ENCODE data around the gene MAN1C1.
"Not testable (repeated sequence)": the region's sequence is repeated elsewhere in the genome, so short reads cannot be mapped to it uniquely, and the experiment has no call there.

The MAN1C1 gene

DNA sequence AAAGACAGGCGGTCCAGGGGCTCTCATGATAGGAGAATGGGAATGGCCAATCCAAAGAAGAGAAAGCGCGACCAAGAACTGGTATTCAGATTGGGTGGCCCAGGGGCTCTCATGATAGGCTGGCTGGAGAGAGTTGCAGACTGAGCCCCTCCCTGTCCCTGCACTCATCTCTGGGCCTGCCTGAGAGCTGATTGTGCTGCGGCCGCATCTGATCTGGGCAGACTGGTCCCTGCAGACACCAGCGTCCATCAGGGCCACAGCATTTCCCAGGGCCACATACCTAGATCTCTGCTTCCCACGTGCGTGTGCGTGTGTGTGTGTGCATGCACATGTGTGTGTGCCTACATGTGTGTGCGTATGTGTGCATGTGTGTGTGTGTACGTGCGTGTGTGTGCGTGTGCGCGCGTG is 30.4 kb upstream of the MAN1C1 start:
- H3K9ac ChIP-seq (ENCODE audit: low read depth, low read length): no peak overlapping the region
- H2AFZ ChIP-seq (ENCODE audit: low read depth, low read length): no peak overlapping the region
- DNase-seq: no peak
- H3K36me3 ChIP-seq (ENCODE audit: insufficient read depth, low read length): no peaks in the 10 kb centered on the region
- no peaks in the 10 kb centered on the region for H3K9me3 ChIP-seq (ENCODE audit: insufficient read depth, low read length, severe bottlenecking)
- no peak overlapping the region for H3K4me3 ChIP-seq (ENCODE audit: low read depth in 1 of 2, low read length in 2 of 2)
- no peak for TF ChIP-seq EZH2 (IDR thresholded peaks at IDR 0.05; ENCODE audit: borderline replicate concordance, low read depth, low read length, severe bottlenecking)
- TF ChIP-seq, protein P1, sequence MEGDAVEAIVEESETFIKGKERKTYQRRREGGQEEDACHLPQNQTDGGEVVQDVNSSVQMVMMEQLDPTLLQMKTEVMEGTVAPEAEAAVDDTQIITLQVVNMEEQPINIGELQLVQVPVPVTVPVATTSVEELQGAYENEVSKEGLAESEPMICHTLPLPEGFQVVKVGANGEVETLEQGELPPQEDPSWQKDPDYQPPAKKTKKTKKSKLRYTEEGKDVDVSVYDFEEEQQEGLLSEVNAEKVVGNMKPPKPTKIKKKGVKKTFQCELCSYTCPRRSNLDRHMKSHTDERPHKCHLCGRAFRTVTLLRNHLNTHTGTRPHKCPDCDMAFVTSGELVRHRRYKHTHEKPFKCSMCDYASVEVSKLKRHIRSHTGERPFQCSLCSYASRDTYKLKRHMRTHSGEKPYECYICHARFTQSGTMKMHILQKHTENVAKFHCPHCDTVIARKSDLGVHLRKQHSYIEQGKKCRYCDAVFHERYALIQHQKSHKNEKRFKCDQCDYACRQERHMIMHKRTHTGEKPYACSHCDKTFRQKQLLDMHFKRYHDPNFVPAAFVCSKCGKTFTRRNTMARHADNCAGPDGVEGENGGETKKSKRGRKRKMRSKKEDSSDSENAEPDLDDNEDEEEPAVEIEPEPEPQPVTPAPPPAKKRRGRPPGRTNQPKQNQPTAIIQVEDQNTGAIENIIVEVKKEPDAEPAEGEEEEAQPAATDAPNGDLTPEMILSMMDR (IDR thresholded peaks at IDR 0.05; ENCODE audit: borderline replicate concordance, extremely low read depth, low read length, poor library complexity, severe bottlenecking): no peak
- ATAC-seq (ENCODE audit: insufficient read depth, low read depth): no peak
- H3K27ac ChIP-seq (ENCODE audit: low read length): no peak overlapping the region
- H3K4me1 ChIP-seq (ENCODE audit: insufficient read depth, low read length): no peaks in the 10 kb centered on the region; the same call in 1 of the 2 replicates
- H3K4me2 ChIP-seq (ENCODE audit: insufficient read depth, low read length): no peak overlapping the region
- no peaks in the 10 kb centered on the region; the same call in 1 of the 2 replicates for H4K20me1 ChIP-seq (ENCODE audit: insufficient read depth, low read length)
- no peaks in the 10 kb centered on the region for H3K27me3 ChIP-seq (ENCODE audit: insufficient read depth, low read length, poor library complexity)
- no peaks in the 10 kb centered on the region for H3K79me2 ChIP-seq (ENCODE audit: insufficient read depth, low read length)

DNA sequence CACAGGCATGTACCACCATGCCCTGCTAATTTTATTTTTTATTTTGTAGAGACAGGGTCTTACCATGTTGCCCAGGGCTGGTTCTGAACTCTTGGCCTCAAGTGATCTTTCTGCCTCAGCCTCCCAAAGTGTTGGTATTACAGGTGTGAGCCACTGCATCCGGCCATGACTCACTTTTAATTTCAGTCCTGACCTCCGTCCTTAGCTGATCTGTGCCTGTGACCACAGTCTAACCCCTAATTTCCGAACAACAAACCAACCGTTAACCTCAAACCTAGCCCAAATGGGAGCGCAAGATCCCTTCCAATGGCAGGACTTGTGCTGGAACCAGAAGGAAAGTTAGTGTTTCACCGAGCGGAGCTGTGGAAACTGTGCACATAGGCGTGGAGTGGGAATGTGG is 29.3 kb upstream of the MAN1C1 start:
- Histone ChIP-seq H3K79me2 (ENCODE audit: insufficient read depth, low read length) (no peaks in the 10 kb centered on the region), H3K9me3 (ENCODE audit: insufficient read depth, low read length, severe bottlenecking) (no peaks in the 10 kb centered on the region), H3K27ac (ENCODE audit: low read length) (no peak overlapping the region), H3K27me3 (ENCODE audit: insufficient read depth, low read length, poor library complexity) (no peaks in the 10 kb centered on the region), H3K4me2 (ENCODE audit: insufficient read depth, low read length) (no peak overlapping the region), H3K36me3 (ENCODE audit: insufficient read depth, low read length) (no peaks in the 10 kb centered on the region), H3K9ac (ENCODE audit: low read depth, low read length) (no peak overlapping the region), H3K4me3 (ENCODE audit: low read depth in 1 of 2, low read length in 2 of 2) (no peak overlapping the region), H3K4me1 (ENCODE audit: insufficient read depth, low read length) (no peaks in the 10 kb centered on the region; the same call in 1 of the 2 replicates), H4K20me1 (ENCODE audit: insufficient read depth, low read length) (no peaks in the 10 kb centered on the region; the same call in 1 of the 2 replicates), H2AFZ (ENCODE audit: low read depth, low read length) (no peak overlapping the region)
- TF ChIP-seq, protein P1 (IDR thresholded peaks at IDR 0.05; ENCODE audit: borderline replicate concordance, extremely low read depth, low read length, poor library complexity, severe bottlenecking): no peak
- TF ChIP-seq EZH2 (IDR thresholded peaks at IDR 0.05; ENCODE audit: borderline replicate concordance, low read depth, low read length, severe bottlenecking): no peak
- ATAC-seq (ENCODE audit: insufficient read depth, low read depth): no peak
- DNase-seq: no peak

DNA sequence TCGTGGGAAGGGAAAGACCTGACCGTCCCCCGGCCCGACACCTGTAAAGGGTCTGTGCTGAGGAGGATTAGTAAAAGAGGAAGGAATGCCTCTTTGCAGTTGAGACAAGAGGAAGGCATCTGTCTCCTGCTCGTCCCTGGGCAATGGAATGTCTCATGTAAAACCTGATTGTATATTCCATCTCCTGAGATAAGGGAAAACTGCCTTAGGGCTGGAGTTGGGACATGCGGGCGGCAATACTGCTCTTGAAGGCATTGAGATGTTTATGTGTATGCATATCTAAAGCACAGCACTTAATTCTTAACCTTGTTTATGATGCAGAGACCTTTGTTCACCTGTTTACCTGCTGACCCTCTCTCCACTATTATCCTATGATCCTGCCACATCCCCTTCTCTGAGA is 28.4 kb upstream of the MAN1C1 start:
- not testable (repeated sequence) for H3K4me2 ChIP-seq (ENCODE audit: insufficient read depth, low read length); H4K20me1 ChIP-seq (ENCODE audit: insufficient read depth, low read length); H3K27me3 ChIP-seq (ENCODE audit: insufficient read depth, low read length, poor library complexity); DNase-seq; H3K9ac ChIP-seq (ENCODE audit: low read depth, low read length); H3K9me3 ChIP-seq (ENCODE audit: insufficient read depth, low read length, severe bottlenecking); H3K79me2 ChIP-seq (ENCODE audit: insufficient read depth, low read length); H3K4me1 ChIP-seq (ENCODE audit: insufficient read depth, low read length); H3K4me3 ChIP-seq (ENCODE audit: low read depth in 1 of 2, low read length in 2 of 2); H2AFZ ChIP-seq (ENCODE audit: low read depth, low read length); H3K27ac ChIP-seq (ENCODE audit: low read length); ATAC-seq (ENCODE audit: insufficient read depth, low read depth); H3K36me3 ChIP-seq (ENCODE audit: insufficient read depth, low read length)

DNA sequence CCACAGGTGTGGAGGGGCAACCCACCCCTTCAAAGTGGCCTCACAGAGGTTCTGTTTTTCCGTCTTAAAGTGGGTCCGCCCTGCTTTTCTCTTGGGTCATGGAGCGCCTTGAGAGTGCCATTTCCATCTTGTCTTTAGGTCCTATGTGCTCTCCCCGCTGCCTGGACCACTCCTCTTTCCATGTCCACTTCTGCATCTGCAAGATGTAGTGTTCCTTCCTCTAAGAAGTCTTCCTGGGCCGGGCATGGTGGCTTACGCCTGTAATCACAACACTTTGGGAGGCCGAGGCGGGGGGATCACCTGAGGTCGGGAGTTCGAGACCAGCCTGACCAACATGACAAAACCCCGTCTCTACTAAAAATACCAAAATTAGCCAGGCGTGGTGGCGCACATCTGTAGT is 27.8 kb upstream of the MAN1C1 start:
- H3K36me3 ChIP-seq (ENCODE audit: insufficient read depth, low read length); H3K4me2 ChIP-seq (ENCODE audit: insufficient read depth, low read length); H3K4me1 ChIP-seq (ENCODE audit: insufficient read depth, low read length); H3K27ac ChIP-seq (ENCODE audit: low read length); ATAC-seq (ENCODE audit: insufficient read depth, low read depth); H3K4me3 ChIP-seq (ENCODE audit: low read depth in 1 of 2, low read length in 2 of 2); H3K9me3 ChIP-seq (ENCODE audit: insufficient read depth, low read length, severe bottlenecking); H3K27me3 ChIP-seq (ENCODE audit: insufficient read depth, low read length, poor library complexity); DNase-seq; H3K9ac ChIP-seq (ENCODE audit: low read depth, low read length); H2AFZ ChIP-seq (ENCODE audit: low read depth, low read length); H3K79me2 ChIP-seq (ENCODE audit: insufficient read depth, low read length); H4K20me1 ChIP-seq (ENCODE audit: insufficient read depth, low read length): not testable (repeated sequence)
